ENCODE measurements around the gene STARD6. TPM values are rescaled to one million over a fixed set of nuclear protein-coding genes. Genes with fewer than 3 reads are reported as not detected.

Gene STARD6
- total RNA-seq, 1 experiment from 2014 or later = not detected

DNA sequence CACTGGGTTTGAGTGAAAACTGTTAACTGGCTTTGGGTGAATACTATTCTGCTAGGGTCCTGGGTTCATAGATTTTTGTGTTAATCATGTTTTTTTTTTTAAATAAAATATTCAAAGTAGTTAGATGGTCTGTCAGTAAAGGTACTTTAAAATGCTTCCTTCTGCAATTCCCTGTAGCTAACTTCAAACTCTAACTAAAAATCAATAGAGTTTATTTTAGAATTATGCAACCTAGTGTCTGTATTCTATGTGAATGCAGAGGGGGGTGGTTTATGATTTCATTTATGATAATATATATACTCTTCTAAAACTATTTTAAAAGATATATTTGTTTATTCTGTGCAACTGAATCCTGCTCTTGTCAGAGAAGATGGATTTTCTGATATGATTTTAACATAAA is 27.9 kb downstream of the STARD6 start (continued):
- TF ChIP-seq, protein P1, sequence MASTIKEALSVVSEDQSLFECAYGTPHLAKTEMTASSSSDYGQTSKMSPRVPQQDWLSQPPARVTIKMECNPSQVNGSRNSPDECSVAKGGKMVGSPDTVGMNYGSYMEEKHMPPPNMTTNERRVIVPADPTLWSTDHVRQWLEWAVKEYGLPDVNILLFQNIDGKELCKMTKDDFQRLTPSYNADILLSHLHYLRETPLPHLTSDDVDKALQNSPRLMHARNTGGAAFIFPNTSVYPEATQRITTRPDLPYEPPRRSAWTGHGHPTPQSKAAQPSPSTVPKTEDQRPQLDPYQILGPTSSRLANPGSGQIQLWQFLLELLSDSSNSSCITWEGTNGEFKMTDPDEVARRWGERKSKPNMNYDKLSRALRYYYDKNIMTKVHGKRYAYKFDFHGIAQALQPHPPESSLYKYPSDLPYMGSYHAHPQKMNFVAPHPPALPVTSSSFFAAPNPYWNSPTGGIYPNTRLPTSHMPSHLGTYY (CRISPR knock-in tag; IDR thresholded peaks at IDR 0.05) = no peak
- TF ChIP-seq CREB1 (CRISPR knock-in tag; IDR thresholded peaks at IDR 0.05) = no peak
- TF ChIP-seq CBFB (CRISPR knock-in tag; IDR thresholded peaks at IDR 0.05; ENCODE audit: low read depth) = no peak
- TF ChIP-seq FOXJ3 (CRISPR knock-in tag; IDR thresholded peaks at IDR 0.05; ENCODE audit: borderline replicate concordance) = no peak
- no peak for TF ChIP-seq MYBL2 (CRISPR knock-in tag; IDR thresholded peaks at IDR 0.05)
- no peak for TF ChIP-seq ESRRA (CRISPR knock-in tag; IDR thresholded peaks at IDR 0.05; ENCODE audit: borderline replicate concordance)
- TF ChIP-seq RELA (CRISPR knock-in tag; IDR thresholded peaks at IDR 0.05; ENCODE audit: borderline replicate concordance) = no peak
- TF ChIP-seq TEAD1 (CRISPR knock-in tag; IDR thresholded peaks at IDR 0.05) = no peak
- TF ChIP-seq TCF7 (CRISPR knock-in tag; IDR thresholded peaks at IDR 0.05; ENCODE audit: low read depth) = no peak
- TF ChIP-seq NFYB (CRISPR knock-in tag; conservative IDR thresholded peaks at IDR 0.05; ENCODE audit: low read depth) = no peak

DNA sequence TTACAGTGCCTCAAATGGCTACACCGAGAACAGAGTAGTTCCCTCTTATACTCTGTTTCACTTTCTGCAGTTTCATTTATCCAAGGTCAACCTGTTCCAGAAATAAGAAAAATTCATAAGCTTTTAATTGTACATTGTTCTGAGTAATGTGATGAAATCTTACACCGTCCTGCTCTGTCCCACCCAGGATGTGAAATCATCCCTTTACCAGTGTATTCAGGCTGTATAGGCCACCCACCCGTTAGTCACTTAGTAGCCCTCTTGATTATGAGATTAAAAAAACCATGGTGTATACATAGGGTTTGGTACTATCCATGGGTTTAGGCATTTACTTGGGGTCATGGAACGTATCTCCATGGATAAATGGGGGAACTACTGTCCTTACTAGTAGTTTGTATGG is 29.8 kb downstream of the STARD6 start:
- CTCF ChIA-PET = no interaction called here
- no peak for DNase-seq (ENCODE audit: low spot score)
- no peaks in the 10 kb centered on the region for H3K9me3 Mint-ChIP-seq
- no peak for TF ChIP-seq SOX15 (CRISPR knock-in tag; IDR thresholded peaks at IDR 0.05)
- no peak for TF ChIP-seq CREM (CRISPR knock-in tag; IDR thresholded peaks at IDR 0.05)
- TF ChIP-seq, protein P2, sequence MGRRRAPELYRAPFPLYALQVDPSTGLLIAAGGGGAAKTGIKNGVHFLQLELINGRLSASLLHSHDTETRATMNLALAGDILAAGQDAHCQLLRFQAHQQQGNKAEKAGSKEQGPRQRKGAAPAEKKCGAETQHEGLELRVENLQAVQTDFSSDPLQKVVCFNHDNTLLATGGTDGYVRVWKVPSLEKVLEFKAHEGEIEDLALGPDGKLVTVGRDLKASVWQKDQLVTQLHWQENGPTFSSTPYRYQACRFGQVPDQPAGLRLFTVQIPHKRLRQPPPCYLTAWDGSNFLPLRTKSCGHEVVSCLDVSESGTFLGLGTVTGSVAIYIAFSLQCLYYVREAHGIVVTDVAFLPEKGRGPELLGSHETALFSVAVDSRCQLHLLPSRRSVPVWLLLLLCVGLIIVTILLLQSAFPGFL (CRISPR knock-in tag; IDR thresholded peaks at IDR 0.05; ENCODE audit: borderline replicate concordance) = no peak
- TF ChIP-seq, protein P3, sequence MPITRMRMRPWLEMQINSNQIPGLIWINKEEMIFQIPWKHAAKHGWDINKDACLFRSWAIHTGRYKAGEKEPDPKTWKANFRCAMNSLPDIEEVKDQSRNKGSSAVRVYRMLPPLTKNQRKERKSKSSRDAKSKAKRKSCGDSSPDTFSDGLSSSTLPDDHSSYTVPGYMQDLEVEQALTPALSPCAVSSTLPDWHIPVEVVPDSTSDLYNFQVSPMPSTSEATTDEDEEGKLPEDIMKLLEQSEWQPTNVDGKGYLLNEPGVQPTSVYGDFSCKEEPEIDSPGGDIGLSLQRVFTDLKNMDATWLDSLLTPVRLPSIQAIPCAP (CRISPR knock-in tag; IDR thresholded peaks at IDR 0.05) = no peak
- TF ChIP-seq FOXJ3 (CRISPR knock-in tag; IDR thresholded peaks at IDR 0.05; ENCODE audit: borderline replicate concordance) = no peak
- TF ChIP-seq ATF1 (CRISPR knock-in tag; IDR thresholded peaks at IDR 0.05) = no peak
- no peak for TF ChIP-seq KAT7 (CRISPR knock-in tag; IDR thresholded peaks at IDR 0.05; ENCODE audit: borderline replicate concordance)
- no peak for TF ChIP-seq ZNF219 (CRISPR knock-in tag; IDR thresholded peaks at IDR 0.05; ENCODE audit: borderline replicate concordance)
- no peak for ATAC-seq
- POLR2A ChIA-PET = no interaction called here
- no peaks in the 10 kb centered on the region for H3K36me3 Mint-ChIP-seq
- no peak overlapping the region for H3K27ac Mint-ChIP-seq
- H3K4me3 Mint-ChIP-seq = no peak overlapping the region
- no peaks in the 10 kb centered on the region for H3K27me3 Mint-ChIP-seq (ENCODE audit: low read depth)
- no peaks in the 10 kb centered on the region for H3K4me1 Mint-ChIP-seq

DNA sequence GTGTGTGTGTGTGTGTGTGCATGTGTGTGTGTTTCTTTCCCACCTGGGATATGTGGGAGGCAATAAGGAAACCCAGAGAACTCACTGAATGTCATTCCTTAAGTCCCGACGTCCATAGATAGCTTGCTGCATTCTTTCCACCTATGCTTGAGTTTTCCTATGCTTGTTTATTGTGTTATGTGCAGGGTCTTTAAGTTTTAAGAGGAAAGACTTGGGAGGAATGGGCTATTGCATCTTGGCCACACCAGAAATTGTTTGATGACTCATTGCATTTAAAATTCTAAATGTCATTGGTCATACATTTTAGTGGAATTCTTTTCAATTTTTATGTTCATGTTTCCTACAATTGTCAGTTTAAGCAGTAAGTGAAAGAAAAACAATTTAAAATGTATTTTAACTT is 33.7 kb downstream of the STARD6 start:
- Mint-ChIP-seq H3K36me3 (no peaks in the 10 kb centered on the region), H3K27me3 (ENCODE audit: low read depth) (no peaks in the 10 kb centered on the region), H3K4me1 (peaks cover 7% of the 10 kb centered on the region), H3K9me3 (no peaks in the 10 kb centered on the region), H3K27ac (no peak overlapping the region), H3K4me3 (no peak overlapping the region)
- ATAC-seq (no peak), DNase-seq (ENCODE audit: low spot score) (no peak)
- CTCF ChIA-PET = no interaction called here
- POLR2A ChIA-PET = no interaction called here
- TF ChIP-seq RORB (CRISPR knock-in tag; IDR thresholded peaks at IDR 0.05) = no peak
- TF ChIP-seq, protein P4, sequence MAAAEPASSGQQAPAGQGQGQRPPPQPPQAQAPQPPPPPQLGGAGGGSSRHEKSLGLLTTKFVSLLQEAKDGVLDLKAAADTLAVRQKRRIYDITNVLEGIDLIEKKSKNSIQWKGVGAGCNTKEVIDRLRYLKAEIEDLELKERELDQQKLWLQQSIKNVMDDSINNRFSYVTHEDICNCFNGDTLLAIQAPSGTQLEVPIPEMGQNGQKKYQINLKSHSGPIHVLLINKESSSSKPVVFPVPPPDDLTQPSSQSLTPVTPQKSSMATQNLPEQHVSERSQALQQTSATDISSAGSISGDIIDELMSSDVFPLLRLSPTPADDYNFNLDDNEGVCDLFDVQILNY (CRISPR knock-in tag; IDR thresholded peaks at IDR 0.05) = no peak
- TF ChIP-seq, protein P5, sequence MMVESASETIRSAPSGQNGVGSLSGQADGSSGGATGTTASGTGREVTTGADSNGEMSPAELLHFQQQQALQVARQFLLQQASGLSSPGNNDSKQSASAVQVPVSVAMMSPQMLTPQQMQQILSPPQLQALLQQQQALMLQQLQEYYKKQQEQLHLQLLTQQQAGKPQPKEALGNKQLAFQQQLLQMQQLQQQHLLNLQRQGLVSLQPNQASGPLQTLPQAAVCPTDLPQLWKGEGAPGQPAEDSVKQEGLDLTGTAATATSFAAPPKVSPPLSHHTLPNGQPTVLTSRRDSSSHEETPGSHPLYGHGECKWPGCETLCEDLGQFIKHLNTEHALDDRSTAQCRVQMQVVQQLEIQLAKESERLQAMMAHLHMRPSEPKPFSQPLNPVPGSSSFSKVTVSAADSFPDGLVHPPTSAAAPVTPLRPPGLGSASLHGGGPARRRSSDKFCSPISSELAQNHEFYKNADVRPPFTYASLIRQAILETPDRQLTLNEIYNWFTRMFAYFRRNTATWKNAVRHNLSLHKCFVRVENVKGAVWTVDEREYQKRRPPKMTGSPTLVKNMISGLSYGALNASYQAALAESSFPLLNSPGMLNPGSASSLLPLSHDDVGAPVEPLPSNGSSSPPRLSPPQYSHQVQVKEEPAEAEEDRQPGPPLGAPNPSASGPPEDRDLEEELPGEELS (CRISPR knock-in tag; IDR thresholded peaks at IDR 0.05) = no peak
- TF ChIP-seq, protein P6, sequence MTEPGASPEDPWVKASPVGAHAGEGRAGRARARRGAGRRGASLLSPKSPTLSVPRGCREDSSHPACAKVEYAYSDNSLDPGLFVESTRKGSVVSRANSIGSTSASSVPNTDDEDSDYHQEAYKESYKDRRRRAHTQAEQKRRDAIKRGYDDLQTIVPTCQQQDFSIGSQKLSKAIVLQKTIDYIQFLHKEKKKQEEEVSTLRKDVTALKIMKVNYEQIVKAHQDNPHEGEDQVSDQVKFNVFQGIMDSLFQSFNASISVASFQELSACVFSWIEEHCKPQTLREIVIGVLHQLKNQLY (CRISPR knock-in tag; IDR thresholded peaks at IDR 0.05) = no peak
